IMR-90 (cell line): ENCODE data around the gene ERC2.

Experiments
- CEBPB ChIP-seq: IDR thresholded peaks from 2 replicates; pipeline ENCODE4 v1.6.1; 2012; ENCODE audit warnings: low read depth, low read length, improper control_type of control experiment
- CHD1 ChIP-seq: IDR thresholded peaks from 2 replicates; pipeline ENCODE4 v1.6.1; 2012; ENCODE audit warnings: low read depth, low read length, improper control_type of control experiment
- FOS ChIP-seq: fragments of 150-350 bp; IDR thresholded peaks from 2 replicates; pipeline ENCODE4 v1.6.1; 2016; ENCODE audit warnings: low read depth, low read length
- MXI1 ChIP-seq: IDR thresholded peaks from 2 replicates; pipeline ENCODE4 v1.6.1; 2012; ENCODE audit warnings: low read depth, mild to moderate bottlenecking, low read length, moderate library complexity, borderline replicate concordance
- POLR2A ChIP-seq: IDR thresholded peaks from 2 replicates; pipeline ENCODE4 v1.6.1; 2012; ENCODE audit warnings: mild to moderate bottlenecking, low read depth, low read length
- RAD21 ChIP-seq: IDR thresholded peaks from 2 replicates; pipeline ENCODE4 v1.6.1; 2012; ENCODE audit warnings: low read length, improper control_type of control experiment
- RFX5 ChIP-seq: IDR thresholded peaks from 2 replicates; pipeline ENCODE4 v1.8.0; 2012; ENCODE audit warnings: low read depth, mild to moderate bottlenecking, low read length, moderate library complexity
- SMC3 ChIP-seq: fragments of 150-350 bp; IDR thresholded peaks from 2 replicates; pipeline ENCODE4 v1.6.1; 2016; ENCODE audit warnings: low read depth, mild to moderate bottlenecking, antibody characterized with exemption, low read length, moderate library complexity
- TF ChIP-seq, protein P1 (sequence below): conservative IDR thresholded peaks from 2 replicates; pipeline ENCODE4 v1.5.1; 2012; ENCODE audit warnings: mild to moderate bottlenecking, low read depth, low read length, improper control_type of control experiment
- TF ChIP-seq, protein P2 (sequence below): fragments of 150-350 bp; IDR thresholded peaks from 2 replicates; pipeline ENCODE4 v1.6.1; 2017; ENCODE audit warnings: mild to moderate bottlenecking, antibody characterized with exemption, low read length, low read depth
- TF ChIP-seq, protein P3 (sequence below): fragments of 150-350 bp; IDR thresholded peaks from 2 replicates; pipeline ENCODE4 v1.6.1; 2016; ENCODE audit warnings: low read depth, mild to moderate bottlenecking, low read length, moderate library complexity, borderline replicate concordance

DNA sequence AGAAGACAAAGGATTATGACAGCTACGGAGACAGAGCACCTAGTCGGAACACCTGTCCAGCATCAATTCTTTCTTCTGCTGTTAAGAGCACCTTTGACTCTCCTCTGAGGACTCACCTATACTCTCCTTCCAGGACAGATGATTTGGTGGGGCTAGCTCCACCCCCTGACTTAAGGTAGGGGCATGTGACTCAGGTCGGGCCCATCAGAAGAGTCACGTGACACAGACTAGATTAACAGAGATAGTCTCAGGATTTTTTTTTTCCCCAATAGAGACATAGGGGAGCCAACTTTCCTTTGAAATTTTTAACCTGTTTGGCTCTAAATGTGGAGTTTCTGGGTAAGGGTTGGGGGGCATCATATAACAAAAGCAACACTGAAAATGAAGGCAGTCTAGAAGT lies 969.7 kb downstream of the ERC2 start:
- TF ChIP-seq, protein P1, sequence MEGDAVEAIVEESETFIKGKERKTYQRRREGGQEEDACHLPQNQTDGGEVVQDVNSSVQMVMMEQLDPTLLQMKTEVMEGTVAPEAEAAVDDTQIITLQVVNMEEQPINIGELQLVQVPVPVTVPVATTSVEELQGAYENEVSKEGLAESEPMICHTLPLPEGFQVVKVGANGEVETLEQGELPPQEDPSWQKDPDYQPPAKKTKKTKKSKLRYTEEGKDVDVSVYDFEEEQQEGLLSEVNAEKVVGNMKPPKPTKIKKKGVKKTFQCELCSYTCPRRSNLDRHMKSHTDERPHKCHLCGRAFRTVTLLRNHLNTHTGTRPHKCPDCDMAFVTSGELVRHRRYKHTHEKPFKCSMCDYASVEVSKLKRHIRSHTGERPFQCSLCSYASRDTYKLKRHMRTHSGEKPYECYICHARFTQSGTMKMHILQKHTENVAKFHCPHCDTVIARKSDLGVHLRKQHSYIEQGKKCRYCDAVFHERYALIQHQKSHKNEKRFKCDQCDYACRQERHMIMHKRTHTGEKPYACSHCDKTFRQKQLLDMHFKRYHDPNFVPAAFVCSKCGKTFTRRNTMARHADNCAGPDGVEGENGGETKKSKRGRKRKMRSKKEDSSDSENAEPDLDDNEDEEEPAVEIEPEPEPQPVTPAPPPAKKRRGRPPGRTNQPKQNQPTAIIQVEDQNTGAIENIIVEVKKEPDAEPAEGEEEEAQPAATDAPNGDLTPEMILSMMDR = no peak
- TF ChIP-seq RAD21 (no peak), CEBPB (no peak), POLR2A (no peak), RFX5 (no peak), FOS (no peak), SMC3 (no peak), CHD1 (no peak), MXI1 (no peak)
- TF ChIP-seq, protein P2, sequence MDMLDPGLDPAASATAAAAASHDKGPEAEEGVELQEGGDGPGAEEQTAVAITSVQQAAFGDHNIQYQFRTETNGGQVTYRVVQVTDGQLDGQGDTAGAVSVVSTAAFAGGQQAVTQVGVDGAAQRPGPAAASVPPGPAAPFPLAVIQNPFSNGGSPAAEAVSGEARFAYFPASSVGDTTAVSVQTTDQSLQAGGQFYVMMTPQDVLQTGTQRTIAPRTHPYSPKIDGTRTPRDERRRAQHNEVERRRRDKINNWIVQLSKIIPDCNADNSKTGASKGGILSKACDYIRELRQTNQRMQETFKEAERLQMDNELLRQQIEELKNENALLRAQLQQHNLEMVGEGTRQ = no peak
- TF ChIP-seq, protein P3, sequence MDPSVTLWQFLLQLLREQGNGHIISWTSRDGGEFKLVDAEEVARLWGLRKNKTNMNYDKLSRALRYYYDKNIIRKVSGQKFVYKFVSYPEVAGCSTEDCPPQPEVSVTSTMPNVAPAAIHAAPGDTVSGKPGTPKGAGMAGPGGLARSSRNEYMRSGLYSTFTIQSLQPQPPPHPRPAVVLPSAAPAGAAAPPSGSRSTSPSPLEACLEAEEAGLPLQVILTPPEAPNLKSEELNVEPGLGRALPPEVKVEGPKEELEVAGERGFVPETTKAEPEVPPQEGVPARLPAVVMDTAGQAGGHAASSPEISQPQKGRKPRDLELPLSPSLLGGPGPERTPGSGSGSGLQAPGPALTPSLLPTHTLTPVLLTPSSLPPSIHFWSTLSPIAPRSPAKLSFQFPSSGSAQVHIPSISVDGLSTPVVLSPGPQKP = no peak
